ENCODE measurements around the gene A4GNT. TPM values are rescaled to one million over a fixed set of nuclear protein-coding genes. Genes with fewer than 3 reads are reported as not detected.
"Not testable (repeated sequence)": the region's sequence is repeated elsewhere in the genome, so short reads cannot be mapped to it uniquely, and the experiment has no call there.

The A4GNT gene
- total RNA-seq, 3 donors from 2014 or later = not detected

- intact Hi-C loops (cut with DNase I, micrococcal nuclease) = no loop called here
- DNase-seq (no peak), ATAC-seq (no peak)
- no peaks in the 10 kb centered on the region for H3K9me3 ChIP-seq
- no peaks in the 10 kb centered on the region for H3K36me3 ChIP-seq (ENCODE audit: low read depth)
- H3K4me1 ChIP-seq (ENCODE audit: low read depth) = no peaks in the 10 kb centered on the region
- no peak for TF ChIP-seq CTCF (IDR thresholded peaks at IDR 0.05)
- H3K4me3 ChIP-seq = no peak overlapping the region
Observed at GRCh38 chr3:138165061-138165460, 32.9 kb upstream of the A4GNT start.

GRCh38 chr3:138157743-138158142 lies 25.6 kb upstream of the A4GNT start:
- ATAC-seq (no peak), DNase-seq (no peak)
- H3K4me3 ChIP-seq = no peak overlapping the region
- no peaks in the 10 kb centered on the region for H3K9me3 ChIP-seq
- no peaks in the 10 kb centered on the region for H3K4me1 ChIP-seq (ENCODE audit: low read depth)
- intact Hi-C loops (cut with DNase I, micrococcal nuclease) = no loop called here
- no peaks in the 10 kb centered on the region for H3K36me3 ChIP-seq (ENCODE audit: low read depth)
- TF ChIP-seq CTCF (IDR thresholded peaks at IDR 0.05) = no peak

DNA sequence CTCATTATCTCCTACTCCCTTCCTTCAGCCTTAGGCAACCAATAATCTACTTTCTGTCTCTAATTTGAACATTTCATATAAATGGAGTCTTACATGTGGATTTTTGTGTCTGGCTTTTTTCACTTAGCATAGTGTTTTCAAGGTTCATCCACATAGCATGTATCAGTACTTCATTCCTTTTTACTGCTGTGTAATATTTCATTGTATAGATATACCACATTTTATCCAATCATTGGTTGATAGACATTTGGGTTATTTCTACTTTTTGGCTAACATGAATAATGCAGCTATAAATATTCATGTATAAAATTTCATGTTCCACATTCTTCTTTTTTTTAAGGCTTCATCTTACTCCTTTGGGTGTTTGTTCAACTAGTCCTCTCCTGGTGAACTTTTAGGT lies 22.3 kb upstream of the A4GNT start:
- ATAC-seq (no peak), DNase-seq (no peak)
- TF ChIP-seq CTCF (IDR thresholded peaks at IDR 0.05) = no peak
- Histone ChIP-seq H3K4me1 (ENCODE audit: low read depth) (no peaks in the 10 kb centered on the region), H3K36me3 (ENCODE audit: low read depth) (no peaks in the 10 kb centered on the region), H3K4me3 (no peak overlapping the region), H3K9me3 (no peaks in the 10 kb centered on the region)
- intact Hi-C loops (cut with DNase I, micrococcal nuclease) = no loop called here

DNA sequence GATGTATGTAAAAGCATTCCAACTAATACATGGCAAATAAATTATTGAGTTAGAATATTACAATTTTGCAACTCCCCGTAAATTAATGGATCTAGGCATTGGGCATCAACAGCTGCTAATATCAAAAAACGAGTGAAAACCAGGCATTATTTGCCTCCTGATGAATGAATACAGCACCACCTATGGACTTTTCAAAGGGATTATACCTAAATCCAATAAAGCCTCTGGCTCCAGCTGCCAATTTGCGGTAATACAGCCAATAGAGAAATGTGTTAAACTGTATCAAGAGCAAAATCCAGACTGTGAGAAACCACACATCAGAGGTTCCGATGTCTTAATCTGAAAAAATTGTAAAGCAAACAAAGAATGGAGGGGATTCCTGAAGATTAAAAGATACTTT lies 16.3 kb upstream of the A4GNT start:
- Histone ChIP-seq H3K4me1 (ENCODE audit: low read depth) (no peaks in the 10 kb centered on the region), H3K9me3 (no peaks in the 10 kb centered on the region), H3K36me3 (ENCODE audit: low read depth) (no peaks in the 10 kb centered on the region), H3K4me3 (no peak overlapping the region)
- TF ChIP-seq CTCF (IDR thresholded peaks at IDR 0.05) = no peak
- intact Hi-C loops (cut with DNase I, micrococcal nuclease) = no loop called here
- ATAC-seq (no peak), DNase-seq (no peak)

DNA sequence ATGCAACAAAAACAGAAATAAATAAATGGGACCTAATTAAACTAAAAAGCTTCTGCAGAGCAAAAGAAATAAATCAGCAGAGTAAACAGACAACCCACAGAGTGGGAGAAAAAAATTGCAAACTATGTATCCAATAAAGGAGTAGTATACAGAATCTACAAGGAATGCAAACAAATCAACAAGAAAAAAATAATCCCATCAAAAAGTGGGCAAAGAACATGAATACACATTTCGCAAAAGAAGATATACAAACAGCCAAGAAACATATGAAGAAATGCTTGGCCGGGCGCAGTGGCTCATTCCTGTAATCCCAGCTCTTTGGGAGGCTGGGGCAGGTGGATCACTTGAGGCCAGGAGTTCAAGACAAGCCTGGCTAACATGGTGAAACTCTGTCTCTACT lies 10.0 kb upstream of the A4GNT start:
- H3K9me3 ChIP-seq; intact Hi-C loops (cut with DNase I, micrococcal nuclease); H3K4me1 ChIP-seq (ENCODE audit: low read depth); H3K4me3 ChIP-seq; ATAC-seq; H3K36me3 ChIP-seq (ENCODE audit: low read depth); DNase-seq: not testable (repeated sequence)

- TF ChIP-seq CTCF (IDR thresholded peaks at IDR 0.05) = no peak
- Histone ChIP-seq H3K9me3 (no peaks in the 10 kb centered on the region), H3K4me1 (ENCODE audit: low read depth) (no peaks in the 10 kb centered on the region), H3K36me3 (ENCODE audit: low read depth) (no peaks in the 10 kb centered on the region), H3K4me3 (no peak overlapping the region)
- DNase-seq (no peak), ATAC-seq (no peak)
- intact Hi-C loops (cut with DNase I, micrococcal nuclease) = no loop called here
Observed at GRCh38 chr3:138140940-138141339, 8.8 kb upstream of the A4GNT start.
